ENCODE data around the gene DCBLD1. TPM values are rescaled to one million over a fixed set of nuclear protein-coding genes. Genes with fewer than 3 reads are reported as not detected.

DCBLD1 gene
- total RNA-seq, 1 experiment from 2014 or later, result 11.2 TPM

DNA sequence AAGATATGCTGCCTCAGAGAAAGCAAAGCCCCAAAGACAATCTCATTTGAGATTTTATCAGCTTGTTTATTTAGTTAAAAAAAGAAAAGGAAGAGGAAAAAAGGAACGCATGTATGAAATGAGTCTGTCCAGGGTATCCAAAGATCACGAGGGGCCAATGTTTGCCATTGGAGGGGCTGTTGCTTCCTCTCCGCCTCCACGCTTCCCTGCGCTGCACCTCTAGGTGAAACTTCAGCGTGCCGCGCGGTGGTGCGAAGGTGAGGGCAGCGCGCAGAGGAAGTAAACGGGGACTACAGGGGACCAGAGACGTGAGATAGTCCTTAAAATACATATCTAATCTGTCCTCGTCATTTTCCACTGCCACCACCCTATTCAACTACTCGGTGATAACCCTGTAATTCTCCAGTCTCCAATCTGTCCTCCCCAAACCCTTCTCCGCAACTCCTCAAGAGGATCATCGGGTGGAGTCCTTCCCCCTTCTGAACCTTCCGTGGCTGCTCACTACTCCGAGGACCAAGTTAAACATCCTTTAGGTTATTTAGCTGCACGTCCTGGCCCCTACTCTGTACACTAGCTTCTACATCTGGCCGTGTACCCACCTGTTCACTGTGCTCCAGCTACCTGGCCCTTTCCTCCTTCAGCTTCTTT is 1.1 kb upstream of the DCBLD1 start:
- peaks cover 56% of the 10 kb centered on the region for H3K4me1 Mint-ChIP-seq
- TF ChIP-seq CREB1 (CRISPR knock-in tag; IDR thresholded peaks at IDR 0.05), result no peak
- TF ChIP-seq KAT7 (CRISPR knock-in tag; IDR thresholded peaks at IDR 0.05; ENCODE audit: borderline replicate concordance), result no peak
- no peak for TF ChIP-seq FOXJ3 (CRISPR knock-in tag; IDR thresholded peaks at IDR 0.05; ENCODE audit: borderline replicate concordance)
- TF ChIP-seq NR3C1 (CRISPR knock-in tag; conservative IDR thresholded peaks at IDR 0.05; ENCODE audit: low read depth), result no peak
- no peak for TF ChIP-seq OVOL2 (CRISPR knock-in tag; IDR thresholded peaks at IDR 0.05; ENCODE audit: borderline replicate concordance)
- no peak for TF ChIP-seq HMGA2 (CRISPR knock-in tag; IDR thresholded peaks at IDR 0.05)
- TF ChIP-seq, protein P1, sequence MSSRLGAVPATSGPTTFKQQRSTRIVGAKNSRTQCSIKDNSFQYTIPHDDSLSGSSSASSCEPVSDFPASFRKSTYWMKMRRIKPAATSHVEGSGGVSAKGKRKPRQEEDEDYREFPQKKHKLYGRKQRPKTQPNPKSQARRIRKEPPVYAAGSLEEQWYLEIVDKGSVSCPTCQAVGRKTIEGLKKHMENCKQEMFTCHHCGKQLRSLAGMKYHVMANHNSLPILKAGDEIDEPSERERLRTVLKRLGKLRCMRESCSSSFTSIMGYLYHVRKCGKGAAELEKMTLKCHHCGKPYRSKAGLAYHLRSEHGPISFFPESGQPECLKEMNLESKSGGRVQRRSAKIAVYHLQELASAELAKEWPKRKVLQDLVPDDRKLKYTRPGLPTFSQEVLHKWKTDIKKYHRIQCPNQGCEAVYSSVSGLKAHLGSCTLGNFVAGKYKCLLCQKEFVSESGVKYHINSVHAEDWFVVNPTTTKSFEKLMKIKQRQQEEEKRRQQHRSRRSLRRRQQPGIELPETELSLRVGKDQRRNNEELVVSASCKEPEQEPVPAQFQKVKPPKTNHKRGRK (CRISPR knock-in tag; IDR thresholded peaks at IDR 0.05; ENCODE audit: borderline replicate concordance), result no peak
- TF ChIP-seq GABPB1 (CRISPR knock-in tag; IDR thresholded peaks at IDR 0.05), result peak; percentile 77
- no peak for TF ChIP-seq SMAD4 (CRISPR knock-in tag; IDR thresholded peaks at IDR 0.05)
- TF ChIP-seq MXD4 (CRISPR knock-in tag; IDR thresholded peaks at IDR 0.05; ENCODE audit: borderline replicate concordance), result no peak
- TF ChIP-seq TEAD4 (CRISPR knock-in tag; IDR thresholded peaks at IDR 0.05), result no peak
- TF ChIP-seq, protein P2, sequence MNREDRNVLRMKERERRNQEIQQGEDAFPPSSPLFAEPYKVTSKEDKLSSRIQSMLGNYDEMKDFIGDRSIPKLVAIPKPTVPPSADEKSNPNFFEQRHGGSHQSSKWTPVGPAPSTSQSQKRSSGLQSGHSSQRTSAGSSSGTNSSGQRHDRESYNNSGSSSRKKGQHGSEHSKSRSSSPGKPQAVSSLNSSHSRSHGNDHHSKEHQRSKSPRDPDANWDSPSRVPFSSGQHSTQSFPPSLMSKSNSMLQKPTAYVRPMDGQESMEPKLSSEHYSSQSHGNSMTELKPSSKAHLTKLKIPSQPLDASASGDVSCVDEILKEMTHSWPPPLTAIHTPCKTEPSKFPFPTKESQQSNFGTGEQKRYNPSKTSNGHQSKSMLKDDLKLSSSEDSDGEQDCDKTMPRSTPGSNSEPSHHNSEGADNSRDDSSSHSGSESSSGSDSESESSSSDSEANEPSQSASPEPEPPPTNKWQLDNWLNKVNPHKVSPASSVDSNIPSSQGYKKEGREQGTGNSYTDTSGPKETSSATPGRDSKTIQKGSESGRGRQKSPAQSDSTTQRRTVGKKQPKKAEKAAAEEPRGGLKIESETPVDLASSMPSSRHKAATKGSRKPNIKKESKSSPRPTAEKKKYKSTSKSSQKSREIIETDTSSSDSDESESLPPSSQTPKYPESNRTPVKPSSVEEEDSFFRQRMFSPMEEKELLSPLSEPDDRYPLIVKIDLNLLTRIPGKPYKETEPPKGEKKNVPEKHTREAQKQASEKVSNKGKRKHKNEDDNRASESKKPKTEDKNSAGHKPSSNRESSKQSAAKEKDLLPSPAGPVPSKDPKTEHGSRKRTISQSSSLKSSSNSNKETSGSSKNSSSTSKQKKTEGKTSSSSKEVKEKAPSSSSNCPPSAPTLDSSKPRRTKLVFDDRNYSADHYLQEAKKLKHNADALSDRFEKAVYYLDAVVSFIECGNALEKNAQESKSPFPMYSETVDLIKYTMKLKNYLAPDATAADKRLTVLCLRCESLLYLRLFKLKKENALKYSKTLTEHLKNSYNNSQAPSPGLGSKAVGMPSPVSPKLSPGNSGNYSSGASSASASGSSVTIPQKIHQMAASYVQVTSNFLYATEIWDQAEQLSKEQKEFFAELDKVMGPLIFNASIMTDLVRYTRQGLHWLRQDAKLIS (CRISPR knock-in tag; IDR thresholded peaks at IDR 0.05; ENCODE audit: borderline replicate concordance), result no peak
- TF ChIP-seq GRHL2 (CRISPR knock-in tag; IDR thresholded peaks at IDR 0.05; ENCODE audit: insufficient replicate concordance, severe bottlenecking), result no peak
- no peak for TF ChIP-seq RELA (CRISPR knock-in tag; IDR thresholded peaks at IDR 0.05; ENCODE audit: borderline replicate concordance)
- TF ChIP-seq, protein P3, sequence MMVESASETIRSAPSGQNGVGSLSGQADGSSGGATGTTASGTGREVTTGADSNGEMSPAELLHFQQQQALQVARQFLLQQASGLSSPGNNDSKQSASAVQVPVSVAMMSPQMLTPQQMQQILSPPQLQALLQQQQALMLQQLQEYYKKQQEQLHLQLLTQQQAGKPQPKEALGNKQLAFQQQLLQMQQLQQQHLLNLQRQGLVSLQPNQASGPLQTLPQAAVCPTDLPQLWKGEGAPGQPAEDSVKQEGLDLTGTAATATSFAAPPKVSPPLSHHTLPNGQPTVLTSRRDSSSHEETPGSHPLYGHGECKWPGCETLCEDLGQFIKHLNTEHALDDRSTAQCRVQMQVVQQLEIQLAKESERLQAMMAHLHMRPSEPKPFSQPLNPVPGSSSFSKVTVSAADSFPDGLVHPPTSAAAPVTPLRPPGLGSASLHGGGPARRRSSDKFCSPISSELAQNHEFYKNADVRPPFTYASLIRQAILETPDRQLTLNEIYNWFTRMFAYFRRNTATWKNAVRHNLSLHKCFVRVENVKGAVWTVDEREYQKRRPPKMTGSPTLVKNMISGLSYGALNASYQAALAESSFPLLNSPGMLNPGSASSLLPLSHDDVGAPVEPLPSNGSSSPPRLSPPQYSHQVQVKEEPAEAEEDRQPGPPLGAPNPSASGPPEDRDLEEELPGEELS (CRISPR knock-in tag; IDR thresholded peaks at IDR 0.05), result 0 out of 2 replicates have a peak, but pooled peaks have one; percentile 27
- no peak for TF ChIP-seq NR1H2 (CRISPR knock-in tag; IDR thresholded peaks at IDR 0.05)
- TF ChIP-seq SMAD3 (CRISPR knock-in tag; IDR thresholded peaks at IDR 0.05; ENCODE audit: borderline replicate concordance), result 0 out of 2 replicates have a peak, but pooled peaks have one; percentile 58
- TF ChIP-seq, protein P4, sequence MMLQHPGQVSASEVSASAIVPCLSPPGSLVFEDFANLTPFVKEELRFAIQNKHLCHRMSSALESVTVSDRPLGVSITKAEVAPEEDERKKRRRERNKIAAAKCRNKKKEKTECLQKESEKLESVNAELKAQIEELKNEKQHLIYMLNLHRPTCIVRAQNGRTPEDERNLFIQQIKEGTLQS (CRISPR knock-in tag; conservative IDR thresholded peaks at IDR 0.05), result no peak
- TF ChIP-seq ZNF232 (CRISPR knock-in tag; IDR thresholded peaks at IDR 0.05), result 0 out of 2 replicates have a peak, but pooled peaks have one; percentile 37
- no peak for TF ChIP-seq GTF2I (CRISPR knock-in tag; conservative IDR thresholded peaks at IDR 0.05)
- no peak for TF ChIP-seq MYBL2 (CRISPR knock-in tag; IDR thresholded peaks at IDR 0.05)
- TF ChIP-seq, protein P5, sequence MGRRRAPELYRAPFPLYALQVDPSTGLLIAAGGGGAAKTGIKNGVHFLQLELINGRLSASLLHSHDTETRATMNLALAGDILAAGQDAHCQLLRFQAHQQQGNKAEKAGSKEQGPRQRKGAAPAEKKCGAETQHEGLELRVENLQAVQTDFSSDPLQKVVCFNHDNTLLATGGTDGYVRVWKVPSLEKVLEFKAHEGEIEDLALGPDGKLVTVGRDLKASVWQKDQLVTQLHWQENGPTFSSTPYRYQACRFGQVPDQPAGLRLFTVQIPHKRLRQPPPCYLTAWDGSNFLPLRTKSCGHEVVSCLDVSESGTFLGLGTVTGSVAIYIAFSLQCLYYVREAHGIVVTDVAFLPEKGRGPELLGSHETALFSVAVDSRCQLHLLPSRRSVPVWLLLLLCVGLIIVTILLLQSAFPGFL (CRISPR knock-in tag; IDR thresholded peaks at IDR 0.05; ENCODE audit: borderline replicate concordance), result no peak
- TF ChIP-seq, protein P6, sequence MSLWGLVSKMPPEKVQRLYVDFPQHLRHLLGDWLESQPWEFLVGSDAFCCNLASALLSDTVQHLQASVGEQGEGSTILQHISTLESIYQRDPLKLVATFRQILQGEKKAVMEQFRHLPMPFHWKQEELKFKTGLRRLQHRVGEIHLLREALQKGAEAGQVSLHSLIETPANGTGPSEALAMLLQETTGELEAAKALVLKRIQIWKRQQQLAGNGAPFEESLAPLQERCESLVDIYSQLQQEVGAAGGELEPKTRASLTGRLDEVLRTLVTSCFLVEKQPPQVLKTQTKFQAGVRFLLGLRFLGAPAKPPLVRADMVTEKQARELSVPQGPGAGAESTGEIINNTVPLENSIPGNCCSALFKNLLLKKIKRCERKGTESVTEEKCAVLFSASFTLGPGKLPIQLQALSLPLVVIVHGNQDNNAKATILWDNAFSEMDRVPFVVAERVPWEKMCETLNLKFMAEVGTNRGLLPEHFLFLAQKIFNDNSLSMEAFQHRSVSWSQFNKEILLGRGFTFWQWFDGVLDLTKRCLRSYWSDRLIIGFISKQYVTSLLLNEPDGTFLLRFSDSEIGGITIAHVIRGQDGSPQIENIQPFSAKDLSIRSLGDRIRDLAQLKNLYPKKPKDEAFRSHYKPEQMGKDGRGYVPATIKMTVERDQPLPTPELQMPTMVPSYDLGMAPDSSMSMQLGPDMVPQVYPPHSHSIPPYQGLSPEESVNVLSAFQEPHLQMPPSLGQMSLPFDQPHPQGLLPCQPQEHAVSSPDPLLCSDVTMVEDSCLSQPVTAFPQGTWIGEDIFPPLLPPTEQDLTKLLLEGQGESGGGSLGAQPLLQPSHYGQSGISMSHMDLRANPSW (CRISPR knock-in tag; conservative IDR thresholded peaks at IDR 0.05; ENCODE audit: low read depth), result no peak
- TF ChIP-seq, protein P7, sequence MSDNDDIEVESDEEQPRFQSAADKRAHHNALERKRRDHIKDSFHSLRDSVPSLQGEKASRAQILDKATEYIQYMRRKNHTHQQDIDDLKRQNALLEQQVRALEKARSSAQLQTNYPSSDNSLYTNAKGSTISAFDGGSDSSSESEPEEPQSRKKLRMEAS (CRISPR knock-in tag; IDR thresholded peaks at IDR 0.05), result peak; percentile 37; the same call in 1 of the 2 replicates
- no peak for TF ChIP-seq PRRX2 (CRISPR knock-in tag; IDR thresholded peaks at IDR 0.05)
- peaks cover 2% of the 10 kb centered on the region for H3K9me3 Mint-ChIP-seq
- CTCF ChIA-PET, result interaction anchor here (0.9 to 2.2 kb wide), 5 partner anchors 29 to 123 kb away, joined by 4 to 6 read pairs (median 4); no protein-coding TSS in a partner anchor
- H3K27me3 Mint-ChIP-seq (ENCODE audit: low read depth), result peaks cover 24% of the 10 kb centered on the region
- H3K36me3 Mint-ChIP-seq, result peaks cover 1% of the 10 kb centered on the region
- no peak overlapping the region for H3K27ac Mint-ChIP-seq
- ATAC-seq (0 out of 2 replicates have a peak, but pooled peaks have one; percentile 1), DNase-seq (ENCODE audit: low spot score) (peak; percentile 28)
- H3K4me3 Mint-ChIP-seq, result peak overlapping the region; percentile 80
- POLR2A ChIA-PET, result no interaction called here
